ENCODE results near the gene PTPRD.

PTPRD gene

GRCh38 chr9:9774471-9774870, 838.3 kb downstream of the PTPRD start:
- no peak for TF ChIP-seq FOXP2 (optimal IDR thresholded peaks at IDR 0.05; ENCODE audit: borderline replicate concordance, extremely low read depth, extremely low read length, insufficient read depth)

- TF ChIP-seq TAF1 (IDR thresholded peaks at IDR 0.05; ENCODE audit: borderline replicate concordance, insufficient read depth, low read length) (no peak), POLR2AphosphoS5 (IDR thresholded peaks at IDR 0.05; ENCODE audit: low read depth, low read length) (no peak), FOXP2 (optimal IDR thresholded peaks at IDR 0.05; ENCODE audit: borderline replicate concordance, extremely low read depth, extremely low read length, insufficient read depth) (no peak), REST (IDR thresholded peaks at IDR 0.05; ENCODE audit: insufficient read depth in 1 of 2, low read depth in 2 of 2, low read length in 2 of 2) (no peak), SIN3A (IDR thresholded peaks at IDR 0.05; ENCODE audit: borderline replicate concordance, insufficient read depth, low read length) (no peak)
Observed at GRCh38 chr9:9771314-9771713, 841.5 kb downstream of the PTPRD start.

GRCh38 chr9:9764821-9765220, 848.0 kb downstream of the PTPRD start:
- TF ChIP-seq TAF1 (IDR thresholded peaks at IDR 0.05; ENCODE audit: borderline replicate concordance, insufficient read depth, low read length) (no peak), FOXP2 (optimal IDR thresholded peaks at IDR 0.05; ENCODE audit: borderline replicate concordance, extremely low read depth, extremely low read length, insufficient read depth) (no peak), POLR2AphosphoS5 (IDR thresholded peaks at IDR 0.05; ENCODE audit: low read depth, low read length) (no peak), SIN3A (IDR thresholded peaks at IDR 0.05; ENCODE audit: borderline replicate concordance, insufficient read depth, low read length) (no peak), REST (IDR thresholded peaks at IDR 0.05; ENCODE audit: insufficient read depth in 1 of 2, low read depth in 2 of 2, low read length in 2 of 2) (no peak)

- TF ChIP-seq TAF1 (IDR thresholded peaks at IDR 0.05; ENCODE audit: borderline replicate concordance, insufficient read depth, low read length), result no peak
- TF ChIP-seq FOXP2 (optimal IDR thresholded peaks at IDR 0.05; ENCODE audit: borderline replicate concordance, extremely low read depth, extremely low read length, insufficient read depth), result no peak
- TF ChIP-seq SIN3A (IDR thresholded peaks at IDR 0.05; ENCODE audit: borderline replicate concordance, insufficient read depth, low read length), result no peak
- TF ChIP-seq REST (IDR thresholded peaks at IDR 0.05; ENCODE audit: insufficient read depth in 1 of 2, low read depth in 2 of 2, low read length in 2 of 2), result no peak
- TF ChIP-seq POLR2AphosphoS5 (IDR thresholded peaks at IDR 0.05; ENCODE audit: low read depth, low read length), result no peak
Observed at GRCh38 chr9:9754186-9754585, 858.6 kb downstream of the PTPRD start.

- TF ChIP-seq SIN3A (IDR thresholded peaks at IDR 0.05; ENCODE audit: borderline replicate concordance, insufficient read depth, low read length) (no peak), TAF1 (IDR thresholded peaks at IDR 0.05; ENCODE audit: borderline replicate concordance, insufficient read depth, low read length) (no peak), FOXP2 (optimal IDR thresholded peaks at IDR 0.05; ENCODE audit: borderline replicate concordance, extremely low read depth, extremely low read length, insufficient read depth) (no peak), POLR2AphosphoS5 (IDR thresholded peaks at IDR 0.05; ENCODE audit: low read depth, low read length) (no peak), REST (IDR thresholded peaks at IDR 0.05; ENCODE audit: insufficient read depth in 1 of 2, low read depth in 2 of 2, low read length in 2 of 2) (no peak)
Observed at GRCh38 chr9:9753266-9753665, 859.5 kb downstream of the PTPRD start.

Data from PFSK-1 (cell line).